ENCODE measurements around the gene PITPNM3.
A peak's percentile ranks its signal among the peaks of the same experiment; 100 is the strongest.

The PITPNM3 gene

DNA sequence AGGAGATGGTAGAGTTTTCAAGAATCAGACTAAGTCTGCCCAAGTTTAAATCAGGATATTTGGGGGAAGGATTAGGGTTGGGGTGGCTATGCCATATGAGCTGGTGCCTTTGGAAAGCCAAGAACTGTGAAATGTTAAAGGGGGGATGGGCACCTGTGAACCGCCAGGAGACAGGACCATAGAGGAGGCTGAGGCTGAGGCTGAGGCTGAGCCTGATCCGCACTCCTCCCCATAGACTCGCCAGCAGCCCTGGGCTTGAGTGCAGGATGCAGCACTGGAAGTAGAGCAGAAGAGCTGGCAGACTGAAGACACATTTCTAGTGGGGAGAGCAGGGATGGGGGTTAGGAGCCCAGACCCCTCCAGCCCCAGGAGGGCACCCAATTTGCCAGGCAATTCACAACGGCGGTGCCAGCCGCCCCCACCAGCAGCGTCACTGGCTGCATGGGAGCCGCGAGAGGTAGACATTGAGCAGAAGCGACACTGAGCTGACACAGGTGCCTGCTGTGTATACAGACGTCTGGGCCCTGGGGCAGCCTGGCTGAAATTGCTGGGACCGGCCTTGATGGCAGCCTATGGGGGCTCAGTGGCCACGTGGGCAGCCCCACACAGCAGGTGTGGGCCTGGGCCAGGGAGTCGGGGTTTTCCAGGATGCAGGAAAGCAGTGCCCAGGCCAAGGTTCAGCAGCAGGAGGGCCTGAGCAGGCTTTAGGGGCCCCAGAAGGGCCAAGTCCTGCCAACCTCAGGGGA, 102.9 kb downstream of the PITPNM3 start:
- TF ChIP-seq GATA1 (IDR thresholded peaks at IDR 0.05; ENCODE audit: low read depth, low read length), result no peak
- no peak for TF ChIP-seq POLR2A (IDR thresholded peaks at IDR 0.05; ENCODE audit: low read length)
- DNase-seq, result no peak

DNA sequence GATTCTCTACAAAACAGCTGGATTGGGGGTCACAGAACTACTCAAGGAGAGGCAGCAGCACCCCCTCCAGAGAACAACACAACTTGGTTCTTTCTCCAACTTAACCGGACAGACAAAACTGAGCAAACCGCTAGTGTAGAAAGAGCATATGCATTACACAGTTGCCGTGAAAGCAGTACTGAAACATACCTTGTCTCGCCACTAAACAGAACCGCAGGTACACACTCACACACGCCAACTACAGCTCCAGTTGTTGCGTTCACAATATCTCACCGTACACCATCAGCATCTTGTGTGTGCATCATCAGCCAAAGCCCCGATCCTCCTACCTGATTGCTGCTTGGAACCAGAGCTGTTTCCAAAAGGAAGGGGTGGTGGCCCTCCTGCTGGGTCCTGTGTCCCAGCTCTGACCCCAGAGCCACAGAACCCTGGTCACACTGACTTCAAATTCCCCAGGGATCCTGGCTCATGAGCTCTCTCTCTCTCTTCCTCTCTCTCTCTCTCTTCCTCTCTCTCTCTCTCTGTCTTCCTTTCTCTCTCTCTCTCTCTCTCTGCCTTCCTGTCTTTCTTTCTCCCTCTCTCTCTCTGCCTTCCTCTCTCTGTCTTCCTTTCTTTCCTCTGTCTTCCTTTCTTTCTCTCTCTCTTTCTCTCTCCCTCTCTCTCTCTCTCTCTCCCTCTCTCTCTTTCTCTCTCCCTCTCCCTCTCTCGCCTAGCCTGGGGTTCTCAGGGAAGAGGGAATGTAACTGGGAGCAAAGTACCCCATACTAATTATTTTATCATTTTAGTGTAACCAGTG, 103.7 kb downstream of the PITPNM3 start:
- TF ChIP-seq POLR2A (IDR thresholded peaks at IDR 0.05; ENCODE audit: low read length) (no peak), GATA1 (IDR thresholded peaks at IDR 0.05; ENCODE audit: low read depth, low read length) (no peak)
- no peak for DNase-seq

DNA sequence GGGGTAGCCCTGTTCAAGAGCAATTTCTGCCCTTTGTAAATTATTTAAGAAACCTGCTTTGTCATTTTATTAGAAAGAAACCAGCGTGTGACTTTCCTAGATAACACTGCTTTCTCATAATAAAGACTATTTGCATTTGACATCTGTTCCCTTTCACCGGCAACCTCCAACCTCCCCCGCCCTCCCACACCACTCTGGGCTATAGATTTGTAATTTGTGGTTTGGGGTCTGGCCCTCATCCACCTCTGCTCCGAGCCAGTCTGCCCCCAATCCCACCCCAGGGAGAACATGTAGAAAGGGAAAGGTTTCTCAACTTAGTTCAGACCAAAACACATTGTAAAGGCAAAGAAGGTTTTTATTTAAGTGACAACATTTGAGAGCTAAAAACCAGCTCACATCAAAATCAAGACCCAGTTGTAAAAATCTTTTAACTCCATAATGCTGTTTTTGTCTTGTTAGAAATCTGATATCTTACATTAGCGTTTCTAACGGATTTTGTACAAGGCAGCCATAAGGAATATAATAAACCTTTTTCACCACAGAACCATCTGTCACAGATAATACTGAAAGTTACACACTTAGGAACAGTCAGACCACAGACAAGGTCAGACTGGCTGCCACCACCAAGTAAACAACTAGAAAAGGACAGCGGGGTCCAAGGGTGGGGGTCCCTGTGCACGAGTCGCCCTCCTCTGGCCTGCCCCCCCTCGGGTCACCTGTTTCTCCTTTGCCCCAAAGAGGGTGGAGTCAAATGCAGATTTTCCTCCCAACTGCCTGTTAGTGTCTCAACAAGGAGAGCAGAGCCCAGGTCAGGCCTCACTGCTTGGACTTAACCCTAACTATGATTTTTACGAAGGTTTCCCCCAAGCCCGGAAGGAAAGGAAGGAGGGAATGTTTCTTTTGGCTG, 105.2 kb downstream of the PITPNM3 start:
- no peak for TF ChIP-seq POLR2A (IDR thresholded peaks at IDR 0.05; ENCODE audit: low read length)
- DNase-seq, result peak; percentile 33 to 44

DNA sequence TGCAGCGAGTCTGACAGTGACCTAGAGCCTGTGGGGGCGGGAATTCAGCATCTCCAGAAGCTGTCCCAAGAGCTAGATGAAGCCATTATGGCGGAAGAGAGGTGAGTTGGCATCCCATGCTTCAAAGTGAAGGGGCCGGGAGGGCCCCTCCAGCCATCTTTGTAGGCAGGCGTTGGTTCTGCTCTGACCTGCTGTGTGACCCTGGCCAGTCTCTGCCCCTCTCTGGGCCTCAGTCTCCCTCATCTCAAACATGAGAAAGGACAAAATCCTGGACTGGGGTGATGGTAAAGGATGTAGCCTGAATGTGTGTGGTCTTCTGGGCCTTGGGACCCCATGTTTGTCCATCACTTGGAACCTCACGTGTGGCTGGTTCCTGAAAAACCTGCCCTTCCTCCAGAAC, 107.0 kb downstream of the PITPNM3 start:
- TF ChIP-seq POLR2A (IDR thresholded peaks at IDR 0.05; ENCODE audit: low read length), result no peak
- TF ChIP-seq GATA1 (IDR thresholded peaks at IDR 0.05; ENCODE audit: low read depth, low read length), result no peak
- DNase-seq, result no peak

DNA sequence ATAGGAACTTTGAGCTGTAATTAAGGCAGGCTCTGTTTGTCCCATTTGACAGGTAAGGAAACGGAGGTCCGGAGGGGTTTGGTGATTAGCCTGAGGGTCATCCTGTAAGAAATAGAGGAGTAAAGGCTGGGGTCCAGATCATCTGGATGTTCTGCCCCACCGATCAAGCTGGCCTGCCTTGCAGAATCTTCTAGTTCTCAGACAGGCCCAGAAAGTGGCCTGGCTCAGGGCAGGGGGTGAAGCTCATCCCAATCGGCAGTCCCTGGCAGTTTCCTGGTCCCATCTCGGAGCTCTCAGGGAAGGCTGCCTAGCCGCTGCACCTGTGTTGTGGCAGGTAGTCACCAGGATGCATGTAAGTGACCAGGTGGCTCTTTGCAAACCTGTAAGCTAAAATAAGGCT, 107.9 kb downstream of the PITPNM3 start:
- no peak for TF ChIP-seq GATA1 (IDR thresholded peaks at IDR 0.05; ENCODE audit: low read depth, low read length)
- no peak for TF ChIP-seq POLR2A (IDR thresholded peaks at IDR 0.05; ENCODE audit: low read length)

DNA sequence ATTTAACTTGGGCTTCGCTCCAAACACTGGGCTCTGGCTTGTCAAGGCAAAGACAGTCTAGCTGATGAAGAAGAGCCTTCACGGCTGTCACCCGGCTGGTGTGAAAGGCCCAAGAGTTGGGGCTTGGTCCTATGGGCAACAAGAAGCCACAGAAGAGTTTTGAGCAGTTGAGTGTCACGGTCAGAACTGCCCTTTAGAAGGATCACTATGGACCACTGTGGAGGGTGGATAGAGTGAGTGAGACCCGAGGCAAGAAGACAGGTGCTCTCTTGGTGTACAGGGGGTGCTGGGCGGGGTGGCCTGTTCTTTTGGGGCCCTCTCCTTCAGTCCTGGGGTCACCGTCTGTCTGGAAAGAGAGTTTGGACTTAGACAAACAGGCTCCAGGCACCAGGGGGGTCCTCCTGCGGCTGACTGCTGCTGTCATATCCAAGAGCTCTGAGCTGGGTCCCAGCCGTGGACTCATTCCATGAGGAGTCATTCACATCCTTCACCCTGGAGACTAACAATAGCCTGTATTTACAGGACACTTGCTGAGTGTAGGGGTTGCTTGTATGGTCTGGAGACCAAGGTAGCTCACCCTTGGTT, 109.7 kb downstream of the PITPNM3 start:
- TF ChIP-seq POLR2A (IDR thresholded peaks at IDR 0.05; ENCODE audit: low read length), result no peak
- no peak for TF ChIP-seq GATA1 (IDR thresholded peaks at IDR 0.05; ENCODE audit: low read depth, low read length)
- DNase-seq, result no peak

More for the DNA sequence above, 107.9 kb downstream of the PITPNM3 start:
- no peak for DNase-seq

DNA sequence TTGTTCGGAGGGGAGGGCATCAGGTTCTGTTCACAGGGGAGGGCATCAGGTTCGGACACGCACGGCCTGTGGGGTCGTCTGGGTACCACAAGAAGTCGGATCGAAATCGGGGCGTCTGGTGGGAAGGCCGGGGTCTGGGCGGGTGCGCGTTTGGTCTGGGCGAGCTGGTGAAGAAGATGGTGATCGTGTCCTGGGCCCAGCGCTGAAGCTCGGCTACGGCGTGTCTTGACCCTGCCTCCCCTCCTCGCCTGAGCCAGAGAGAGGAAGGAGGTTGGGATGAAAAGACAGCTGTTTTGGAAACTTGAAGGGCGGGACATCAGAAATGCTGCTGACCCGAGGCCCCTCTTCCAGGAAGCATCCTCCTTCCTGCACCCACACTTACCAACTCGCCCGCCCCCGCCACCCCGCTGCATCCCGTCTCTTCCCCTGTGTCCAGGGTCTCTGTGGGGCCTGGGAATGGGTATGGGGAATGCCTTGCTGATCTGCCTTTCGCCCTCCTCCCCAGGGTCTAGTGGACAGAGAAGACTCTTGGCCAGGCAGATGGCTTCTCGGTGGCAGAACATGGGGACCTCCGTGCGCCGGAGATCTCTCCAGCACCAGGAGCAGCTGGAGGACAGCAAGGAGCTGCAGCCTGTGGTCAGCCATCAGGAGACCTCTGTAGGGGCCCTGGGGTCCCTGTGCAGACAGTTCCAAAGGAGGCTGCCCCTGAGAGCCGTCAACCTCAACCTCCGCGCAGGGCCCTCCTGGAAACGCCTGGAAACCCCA, 111.6 kb downstream of the PITPNM3 start:
- no peak for DNase-seq
- TF ChIP-seq POLR2A (IDR thresholded peaks at IDR 0.05; ENCODE audit: low read length), result no peak
- no peak for TF ChIP-seq GATA1 (IDR thresholded peaks at IDR 0.05; ENCODE audit: low read depth, low read length)

DNA sequence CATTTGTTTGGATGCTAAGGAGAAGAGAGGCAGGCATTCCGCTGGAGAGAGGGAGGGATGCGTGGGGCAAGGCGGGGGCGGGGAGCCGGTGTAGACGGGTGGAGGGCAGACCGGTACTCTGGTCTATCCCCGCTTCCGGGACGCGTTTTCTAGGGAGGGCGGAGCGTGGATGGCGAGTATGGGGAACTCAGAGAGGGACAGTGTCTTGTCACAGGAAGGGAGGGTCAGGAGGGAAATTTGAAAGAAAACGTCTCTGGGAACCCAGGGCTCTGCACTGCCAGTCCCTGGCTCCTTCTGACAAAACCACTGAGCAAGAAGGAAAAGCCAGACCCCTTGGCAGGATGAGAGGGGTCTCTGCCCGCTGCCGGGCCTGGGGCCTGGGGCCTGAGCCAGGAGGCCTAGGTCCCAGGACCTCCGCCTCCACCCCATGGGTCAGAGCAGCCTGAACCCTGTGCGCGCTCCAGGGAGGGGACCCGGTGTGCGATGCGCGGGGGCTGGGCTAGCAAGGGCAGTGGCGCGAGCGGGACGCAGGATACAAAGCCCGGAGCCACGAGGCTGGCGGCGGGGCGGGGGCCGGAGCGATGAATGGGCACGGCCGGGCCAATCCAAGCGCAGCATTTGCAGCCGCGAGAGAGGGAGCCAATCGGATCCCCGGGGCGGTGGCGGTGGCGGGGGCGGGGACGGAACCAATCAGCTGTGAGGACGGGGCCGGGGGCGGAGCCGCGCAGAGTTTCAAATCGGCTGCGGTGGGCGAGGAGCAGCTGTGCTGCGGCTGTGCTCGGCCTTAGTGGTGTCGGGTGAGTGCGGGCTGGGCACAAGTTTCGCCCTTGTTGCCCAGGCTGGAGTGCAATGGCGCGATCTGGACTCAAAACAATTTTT, 112.4 kb downstream of the PITPNM3 start, which contains the start of gene PIMREG:
TSS of gene PIMREG (plus strand) at position 764 of the 879 bp plus-strand sequence. CDS start 656 bp downstream, outside the sequence.
- peak; percentile 92 to 94 for DNase-seq
- no peak for TF ChIP-seq POLR2A (IDR thresholded peaks at IDR 0.05; ENCODE audit: low read length)
- no peak for TF ChIP-seq GATA1 (IDR thresholded peaks at IDR 0.05; ENCODE audit: low read depth, low read length)

DNA sequence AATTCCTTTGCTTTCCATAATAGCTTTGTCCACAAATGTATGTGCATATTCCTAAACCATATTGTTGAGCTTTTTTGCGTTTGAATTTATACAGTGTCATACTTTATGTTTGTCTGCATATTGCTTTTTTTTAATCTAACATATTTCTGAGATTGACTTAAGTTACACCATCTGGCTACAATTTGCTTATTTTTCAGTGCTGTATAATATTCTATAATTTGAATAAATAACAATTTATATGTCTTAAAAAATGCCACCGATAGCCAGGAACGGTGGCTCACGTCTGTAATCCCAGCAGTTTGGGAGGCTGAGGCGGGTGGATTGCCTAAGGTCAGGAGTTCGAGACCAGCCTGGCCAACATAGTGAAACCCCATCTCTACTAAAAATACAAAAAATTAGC, 113.6 kb downstream of the PITPNM3 start:
- TF ChIP-seq GATA1 (IDR thresholded peaks at IDR 0.05; ENCODE audit: low read depth, low read length) (no peak), POLR2A (IDR thresholded peaks at IDR 0.05; ENCODE audit: low read length) (no peak)
- no peak for DNase-seq

DNA sequence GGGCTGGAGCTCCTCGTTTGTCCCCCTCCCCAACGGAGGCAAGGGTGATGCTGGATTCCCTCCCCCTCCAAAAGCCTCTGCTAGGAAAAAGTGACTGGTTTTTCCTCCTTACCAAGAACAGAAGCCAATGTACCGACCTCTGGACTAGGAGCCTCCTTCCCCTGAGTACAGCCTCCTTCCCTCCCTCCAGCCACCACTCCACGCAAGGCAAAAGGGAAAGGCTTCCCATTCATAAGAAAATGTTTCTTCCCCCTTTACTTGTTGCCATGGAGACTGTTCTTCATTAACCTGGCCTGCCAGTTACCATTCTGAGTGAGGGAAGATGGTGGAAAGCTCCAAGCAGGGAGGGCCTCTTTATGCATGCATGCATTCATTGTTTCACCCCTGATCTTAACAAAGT, 116.4 kb downstream of the PITPNM3 start:
- no peak for DNase-seq
- TF ChIP-seq GATA1 (IDR thresholded peaks at IDR 0.05; ENCODE audit: low read depth, low read length), result no peak
- no peak for TF ChIP-seq POLR2A (IDR thresholded peaks at IDR 0.05; ENCODE audit: low read length)

DNA sequence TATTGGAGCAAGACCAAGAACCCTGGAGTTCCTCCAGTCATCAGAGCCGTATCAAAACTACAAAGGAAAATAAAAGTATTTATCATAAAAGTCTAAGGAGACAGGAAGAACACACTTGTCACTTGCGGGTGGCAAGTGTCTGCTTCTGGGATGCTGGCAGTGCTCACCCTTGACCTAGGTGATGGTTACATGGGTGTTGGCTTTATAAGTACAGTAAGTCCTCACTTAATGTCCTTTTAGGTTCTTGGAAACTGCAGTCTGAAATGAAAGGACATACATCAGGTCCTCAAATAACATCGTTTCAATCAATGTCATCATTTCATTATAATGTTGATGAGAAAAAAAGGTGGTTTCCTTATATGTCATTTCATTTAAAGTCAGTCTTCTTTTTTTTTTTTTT, 118.4 kb downstream of the PITPNM3 start:
- TF ChIP-seq POLR2A (IDR thresholded peaks at IDR 0.05; ENCODE audit: low read length) (no peak), GATA1 (IDR thresholded peaks at IDR 0.05; ENCODE audit: low read depth, low read length) (no peak)
- no peak for DNase-seq

DNA sequence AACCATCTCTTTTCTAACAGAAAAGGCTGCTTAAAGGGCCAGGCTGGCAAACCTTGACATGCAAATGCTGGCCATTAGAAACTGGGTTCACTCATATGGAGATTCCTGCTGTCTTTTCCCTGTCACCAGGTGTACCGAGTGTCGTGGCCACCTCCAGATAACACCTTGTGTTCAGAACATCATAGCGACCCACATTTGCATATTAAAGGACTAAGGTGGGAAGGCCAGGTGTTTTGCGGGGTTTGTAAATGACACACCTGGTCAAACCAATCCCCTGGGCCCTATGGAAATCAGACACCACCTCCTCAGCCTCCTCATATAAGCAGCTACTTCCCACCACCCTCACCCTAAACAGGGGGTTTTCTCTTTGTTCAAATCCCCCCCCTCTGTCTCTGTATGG, 118.9 kb downstream of the PITPNM3 start:
- no peak for DNase-seq
- TF ChIP-seq POLR2A (IDR thresholded peaks at IDR 0.05; ENCODE audit: low read length) (no peak), GATA1 (IDR thresholded peaks at IDR 0.05; ENCODE audit: low read depth, low read length) (no peak)
